GM18499 (cell line): ENCODE measurements around the gene KRTAP29-1.

ENCODE experiments used
- ATAC-seq: cut with Tn5 transposase; IDR thresholded peaks from one replicate; pipeline ENCODE4 v1.9.1; 2021; ENCODE audit warnings: moderate number of reproducible peaks; ENCODE audit not compliant: insufficient read depth, unreplicated experiment

Gene KRTAP29-1

GRCh38 chr17:41329279-41329948 lies 26.8 kb upstream of the KRTAP29-1 start:
- no peak for ATAC-seq

GRCh38 chr17:41328207-41328606 lies 25.6 kb upstream of the KRTAP29-1 start:
- ATAC-seq: no peak

- ATAC-seq: no peak
These were observed 24.9 kb upstream of the KRTAP29-1 start for GRCh38 chr17:41327411-41328120.

GRCh38 chr17:41326173-41327145 lies 23.8 kb upstream of the KRTAP29-1 start:
- ATAC-seq: no peak

- no peak for ATAC-seq
These were observed 23.0 kb upstream of the KRTAP29-1 start for GRCh38 chr17:41325611-41326010.

- ATAC-seq: no peak
These were observed 22.5 kb upstream of the KRTAP29-1 start for GRCh38 chr17:41325126-41325525.

- no peak for ATAC-seq
These were observed 21.8 kb upstream of the KRTAP29-1 start for GRCh38 chr17:41324180-41325075.

GRCh38 chr17:41322903-41323895 lies 20.5 kb upstream of the KRTAP29-1 start:
- ATAC-seq: no peak

GRCh38 chr17:41322094-41322902 lies 19.6 kb upstream of the KRTAP29-1 start:
- ATAC-seq: no peak

GRCh38 chr17:41318231-41318630 lies 15.6 kb upstream of the KRTAP29-1 start:
- no peak for ATAC-seq

- ATAC-seq: no peak
These were observed 13.3 kb upstream of the KRTAP29-1 start for GRCh38 chr17:41315814-41316445.

- no peak for ATAC-seq
These were observed 12.6 kb upstream of the KRTAP29-1 start, which contains the start of gene KRTAP17-1 for GRCh38 chr17:41315204-41315794. TSS of gene KRTAP17-1 (minus strand) at chr17:41315710. CDS start at chr17:41315650, 60 bp downstream.

GRCh38 chr17:41311111-41311510 lies 8.5 kb upstream of the KRTAP29-1 start:
- no peak for ATAC-seq

GRCh38 chr17:41308918-41309359 lies 6.3 kb upstream of the KRTAP29-1 start, which contains the start of gene KRTAP16-1:
TSS of gene KRTAP16-1 (minus strand) at chr17:41309309. CDS start at chr17:41309253, 56 bp downstream.
- no peak for ATAC-seq

- ATAC-seq: no peak
These were observed 5.7 kb upstream of the KRTAP29-1 start for GRCh38 chr17:41308251-41308917.

GRCh38 chr17:41307647-41308046 lies 5.0 kb upstream of the KRTAP29-1 start:
- no peak for ATAC-seq
